Astrocyte (in vitro differentiated cells and primary cell): ENCODE data around the gene MYCN.

ENCODE experiments used
- CTCF ChIP-seq: IDR thresholded peaks from 2 replicates; pipeline ENCODE4 v1.5.1; 2011; ENCODE audit warnings: low read depth, mild to moderate bottlenecking, inconsistent platforms, low read length, moderate library complexity; ENCODE audit not compliant: insufficient read depth
- EZH2 ChIP-seq: IDR thresholded peaks from 2 replicates; pipeline ENCODE4 v1.6.1; 2012; ENCODE audit warnings: mild to moderate bottlenecking, low read length, inconsistent platforms; ENCODE audit not compliant: insufficient read depth

DNA sequence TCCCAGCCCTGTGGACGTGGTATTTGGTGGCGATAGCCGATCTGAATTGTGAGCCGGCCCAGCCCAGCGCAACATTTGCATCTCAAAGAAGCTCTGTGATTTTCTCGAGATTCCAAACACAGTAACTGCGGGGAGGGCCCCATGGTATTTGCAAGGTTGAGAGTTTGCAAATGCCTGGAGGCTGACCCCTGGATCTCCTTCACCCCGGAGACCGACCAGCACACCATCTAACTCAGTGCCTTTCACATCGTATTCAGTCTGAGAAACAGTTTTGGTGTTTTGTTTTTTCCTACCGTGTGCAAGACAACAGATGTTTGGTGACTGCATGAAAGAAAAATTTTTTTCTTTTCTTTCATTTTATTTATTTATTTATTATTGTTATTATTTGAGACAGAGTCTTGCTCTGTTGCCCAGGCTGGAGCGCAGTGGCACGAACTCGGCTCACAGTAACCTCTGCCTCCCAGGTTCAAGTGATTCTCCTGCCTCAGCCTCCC, 40.3 kb downstream of the MYCN start:
- TF ChIP-seq CTCF (no peak), EZH2 (no peak)
